IMR-90 (cell line): ENCODE results near the gene MRPS7. TPM values are rescaled to one million over a fixed set of nuclear protein-coding genes. Genes with fewer than 3 reads are reported as not detected.
A peak's percentile ranks its signal among the peaks of the same experiment; 100 is the strongest.

Experiments
- ATAC-seq: fragments of 200-7000 bp; cut with Tn5 transposase; 2 replicates; pipeline ENCODE4 v1.9.1; 2020; ENCODE audit warnings: low read depth, mild to moderate bottlenecking, moderate library complexity
- BruUV-seq: library from RNA; stranded (reverse); fragments of 400-500 nt; replicated peaks from 2 replicates; lab custom pipeline; 2021; lab: Mats Ljungman, UMichigan
- CTCF ChIA-PET: fragments of 300-600 bp; formaldehyde crosslinking; extraction: SDS; loops from one replicate; lab custom pipeline; 2021; ENCODE audit warnings: antibody characterized with exemption; lab: Yijun Ruan, JAX
- POLR2A ChIA-PET: fragments of 300-600 bp; sonication (Branson Sonifier 250); formaldehyde crosslinking; loops from one replicate; lab custom pipeline; 2022; ENCODE audit warnings: antibody characterized with exemption; ENCODE audit not compliant: unreplicated experiment; lab: Charles Lee
- DNase-seq: peaks from one replicate; pipeline ENCODE4 v3.0.0; 2013
- H2AFZ ChIP-seq: replicated peaks from 2 replicates; pipeline ENCODE3; 2013; ENCODE audit warnings: low read length, mild to moderate bottlenecking; ENCODE audit not compliant: poor library complexity
- H2AK5ac ChIP-seq: 2 replicates; pipeline ENCODE4 v1.6.1; 2013; ENCODE audit warnings: low read depth, low read length, inconsistent platforms
- H2AK9ac ChIP-seq: replicated peaks from 2 replicates; pipeline ENCODE3; 2013; ENCODE audit warnings: mild to moderate bottlenecking, low read depth, low read length, moderate library complexity; ENCODE audit not compliant: poor library complexity
- H2BK120ac ChIP-seq: 2 replicates; pipeline ENCODE4 v1.6.1; 2013; ENCODE audit warnings: low read depth, low read length, inconsistent platforms
- H2BK15ac ChIP-seq: 3 replicates; pipeline ENCODE4 v1.6.1; 2013; ENCODE audit warnings: low read depth, low read length, inconsistent platforms
- H2BK20ac ChIP-seq: 2 replicates; pipeline ENCODE4 v1.6.1; 2013; ENCODE audit warnings: low read depth, mild to moderate bottlenecking, inconsistent platforms, low read length, moderate library complexity
- H2BK5ac ChIP-seq: 2 replicates; pipeline ENCODE4 v1.6.1; 2013; ENCODE audit warnings: mild to moderate bottlenecking, low read depth, low read length, inconsistent platforms; ENCODE audit not compliant: poor library complexity, severe bottlenecking
- H3K14ac ChIP-seq: replicated peaks from 2 replicates; pipeline ENCODE4 v1.6.1; 2013; ENCODE audit warnings: low read depth, low read length, inconsistent platforms
- H3K18ac ChIP-seq: 2 replicates; pipeline ENCODE4 v1.6.1; 2013; ENCODE audit warnings: low read depth, low read length, control low read depth
- H3K23ac ChIP-seq: 2 replicates; pipeline ENCODE4 v1.6.1; 2013; ENCODE audit warnings: low read depth, low read length, inconsistent platforms
- H3K27ac ChIP-seq: 2 replicates; pipeline ENCODE4 v1.5.1; 2013; ENCODE audit warnings: mild to moderate bottlenecking, control low read depth, low read length; ENCODE audit not compliant: insufficient read depth
- H3K27me3 ChIP-seq: 2 replicates; pipeline ENCODE4 v1.6.1; 2013; ENCODE audit warnings: low read length; ENCODE audit not compliant: control insufficient read depth, insufficient read depth
- H3K36me3 ChIP-seq: 2 replicates; pipeline ENCODE4 v1.6.1; 2013; ENCODE audit warnings: low read length, mixed read lengths; ENCODE audit not compliant: control insufficient read depth, insufficient read depth
- H3K4ac ChIP-seq: 2 replicates; pipeline ENCODE4 v1.6.1; 2013; ENCODE audit warnings: low read depth, low read length, inconsistent platforms
- H3K4me1 ChIP-seq: 2 replicates; pipeline ENCODE4 v1.6.1; 2013; ENCODE audit warnings: low read length, mixed read lengths; ENCODE audit not compliant: control insufficient read depth, insufficient read depth
- H3K4me2 ChIP-seq: 2 replicates; pipeline ENCODE4 v1.6.1; 2013; ENCODE audit warnings: low read depth, mild to moderate bottlenecking, control low read depth, low read length, moderate library complexity
- H3K4me3 ChIP-seq: 2 replicates; pipeline ENCODE4 v1.5.1; 2013; ENCODE audit warnings: low read depth, mild to moderate bottlenecking, control low read depth, low read length, moderate library complexity; ENCODE audit not compliant: insufficient read depth
- H3K56ac ChIP-seq: 2 replicates; pipeline ENCODE4 v1.6.1; 2013; ENCODE audit warnings: low read length, inconsistent platforms; ENCODE audit not compliant: insufficient read depth; ENCODE audit errors: extremely low read depth
- H3K79me1 ChIP-seq, 2 experiments: 2 replicates each; pipeline ENCODE4 v1.6.1; 2013; ENCODE audit warnings: low read length in 2 of 2, inconsistent platforms in 1 of 2, low read depth in 1 of 2
- H3K9ac ChIP-seq: 2 replicates; pipeline ENCODE4 v1.6.1; 2013; ENCODE audit warnings: low read depth, low read length, control low read depth
- H3K9me1 ChIP-seq: 2 replicates; pipeline ENCODE4 v1.6.1; 2013; ENCODE audit warnings: low read length, inconsistent platforms; ENCODE audit not compliant: insufficient read depth
- H3K9me3 ChIP-seq: 2 replicates; pipeline ENCODE4 v1.6.1; 2013; ENCODE audit warnings: low read length; ENCODE audit not compliant: control insufficient read depth, insufficient read depth
- H4K20me1 ChIP-seq: 2 replicates; pipeline ENCODE4 v1.6.1; 2013; ENCODE audit warnings: low read length, inconsistent platforms; ENCODE audit not compliant: insufficient read depth
- H4K5ac ChIP-seq: 2 replicates; pipeline ENCODE4 v1.6.1; 2013; ENCODE audit warnings: mild to moderate bottlenecking, low read depth, low read length, control low read depth
- H4K8ac ChIP-seq, 2 experiments: 2 replicates each; pipeline ENCODE4 v1.6.1; 2013; ENCODE audit warnings: low read depth in 2 of 2, low read length in 2 of 2, control low read depth in 1 of 2, inconsistent platforms in 1 of 2
- H4K91ac ChIP-seq: 2 replicates; pipeline ENCODE4 v1.6.1; 2013; ENCODE audit warnings: low read depth, low read length, inconsistent platforms; ENCODE audit not compliant: insufficient read depth
- WGBS, 2 experiments: methylation state at CpG; one replicate each; pipeline versions ENCODE4 v1.1.5 to v1.1.7; 2013; ENCODE audit warnings: missing lambda C conversion rate in 2 of 2; ENCODE audit not compliant: insufficient read length in 1 of 2; ENCODE audit errors: extremely low coverage in 2 of 2; 5-methylcytosine and 5-hydroxymethylcytosine counted together
- dilution Hi-C: fragments of 300-500 bp; cut with HindIII; formaldehyde crosslinking; loops from one replicate; pipeline ENCODE4 v1.14.3; 2018; ENCODE audit warnings: low sequenced_read_pairs; ENCODE audit not compliant: unreplicated experiment
- in situ Hi-C: fragments of 300-500 bp; cut with MboI; formaldehyde crosslinking; loops from 3 replicates; pipeline ENCODE4 v1.14.3; 2019; ENCODE audit warnings: low sequenced_read_pairs, inconsistent platforms, mixed read lengths
- intact Hi-C: fragments of 100-400 bp; cut with micrococcal nuclease; formaldehyde crosslinking; loops from 2 replicates; pipeline ENCODE4 v1.10.0; 2022
- polyA plus RNA-seq, 3 experiments: library from polyadenylated mRNA; depleted of rRNA; stranded (reverse); fragments of >200 nt; gene quantifications; 2 replicates each; pipeline ENCODE4 v1.2.3, GENCODE V29; 2012; ENCODE audit warnings: low replicate concordance in 1 of 3
- total RNA-seq: library from RNA; depleted of rRNA; stranded (reverse); fragments of >200 nt; gene quantifications from 2 replicates; pipeline ENCODE4 v1.2.3, GENCODE V29; 2012
- TF ChIP-seq, protein P1 (sequence below): conservative IDR thresholded peaks from 2 replicates; pipeline ENCODE4 v1.5.1; 2012; ENCODE audit warnings: mild to moderate bottlenecking, low read depth, low read length, improper control_type of control experiment

MRPS7 gene
- total and polyA plus RNA-seq, 2 of the 4 experiments (the other 2 are of a cell fraction): 55.9 to 60.5 TPM

- no peaks in the 10 kb centered on the region for H3K9me1 ChIP-seq
- DNase-seq (no peak), ATAC-seq (no peak)
- no peak overlapping the region for H2BK5ac ChIP-seq
- H3K18ac ChIP-seq: no peak overlapping the region
- no peaks in the 10 kb centered on the region for H3K27me3 ChIP-seq
- H3K4ac ChIP-seq: no peak overlapping the region
- WGBS, 2 experiments: 100% methylated on average over 2 of the region's 11 CpGs; no CpG with 5 or more reads in 1 of the 2 experiments
- H3K23ac ChIP-seq: no peak overlapping the region
- peaks cover 0 to 12% of the 10 kb centered on the region in 2 experiments; a peak in 1 of 4 replicates for H3K79me1 ChIP-seq
- no TSS peak for BruUV-seq
- H2BK20ac ChIP-seq: no peak overlapping the region
- no peak overlapping the region for H3K9ac ChIP-seq
- intact Hi-C loops: no loop called here
- peaks cover 77% of the 10 kb centered on the region for H3K36me3 ChIP-seq
- no peak overlapping the region for H4K5ac ChIP-seq
- no peak overlapping the region for H3K4me2 ChIP-seq
- no peak overlapping the region for H2AK5ac ChIP-seq
- no peaks in the 10 kb centered on the region for H3K4me1 ChIP-seq
- dilution Hi-C loops: no loop called here
- H3K4me3 ChIP-seq: no peak overlapping the region
- ChIA-PET POLR2A (no interaction called here), CTCF (no interaction called here)
- no peak overlapping the region for H3K56ac ChIP-seq
- in situ Hi-C loops: no loop called here
- no peak overlapping the region for H2BK15ac ChIP-seq
- no peak overlapping the region for H3K14ac ChIP-seq
- H4K8ac ChIP-seq: no peak overlapping the region
- H3K9me3 ChIP-seq: no peaks in the 10 kb centered on the region
- H2BK120ac ChIP-seq: no peak overlapping the region
- H4K91ac ChIP-seq: no peak overlapping the region
- H2AK9ac ChIP-seq: peak overlapping the region; percentile 58
- no peak overlapping the region for H3K27ac ChIP-seq
- peaks cover 12% of the 10 kb centered on the region for H4K20me1 ChIP-seq
- TF ChIP-seq, protein P1, sequence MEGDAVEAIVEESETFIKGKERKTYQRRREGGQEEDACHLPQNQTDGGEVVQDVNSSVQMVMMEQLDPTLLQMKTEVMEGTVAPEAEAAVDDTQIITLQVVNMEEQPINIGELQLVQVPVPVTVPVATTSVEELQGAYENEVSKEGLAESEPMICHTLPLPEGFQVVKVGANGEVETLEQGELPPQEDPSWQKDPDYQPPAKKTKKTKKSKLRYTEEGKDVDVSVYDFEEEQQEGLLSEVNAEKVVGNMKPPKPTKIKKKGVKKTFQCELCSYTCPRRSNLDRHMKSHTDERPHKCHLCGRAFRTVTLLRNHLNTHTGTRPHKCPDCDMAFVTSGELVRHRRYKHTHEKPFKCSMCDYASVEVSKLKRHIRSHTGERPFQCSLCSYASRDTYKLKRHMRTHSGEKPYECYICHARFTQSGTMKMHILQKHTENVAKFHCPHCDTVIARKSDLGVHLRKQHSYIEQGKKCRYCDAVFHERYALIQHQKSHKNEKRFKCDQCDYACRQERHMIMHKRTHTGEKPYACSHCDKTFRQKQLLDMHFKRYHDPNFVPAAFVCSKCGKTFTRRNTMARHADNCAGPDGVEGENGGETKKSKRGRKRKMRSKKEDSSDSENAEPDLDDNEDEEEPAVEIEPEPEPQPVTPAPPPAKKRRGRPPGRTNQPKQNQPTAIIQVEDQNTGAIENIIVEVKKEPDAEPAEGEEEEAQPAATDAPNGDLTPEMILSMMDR: no peak
- no peak overlapping the region for H2AFZ ChIP-seq
These were observed 23.6 kb upstream of the MRPS7 start for GRCh38 chr17:75238020-75238580.
